Fibroblast of the aortic adventitia (primary cell): ENCODE results near the gene MTFR1L. TPM values are rescaled to one million over a fixed set of nuclear protein-coding genes. Genes with fewer than 3 reads are reported as not detected.

Experiments
- DNase-seq: peaks from one replicate; pipeline ENCODE4 v3.0.0-alpha.2; 2010; ENCODE audit warnings: low read depth
- H3K4me3 ChIP-seq: 2 replicates; pipeline ENCODE4 v1.5.1; 2011; ENCODE audit warnings: low read depth, mild to moderate bottlenecking, control low read depth, low read length, moderate library complexity
- total RNA-seq: library from RNA; depleted of rRNA; stranded (reverse); fragments of >200 nt; gene quantifications from 2 replicates; pipeline ENCODE4 v1.2.3, GENCODE V29; 2012; ENCODE audit warnings: low replicate concordance
- TF ChIP-seq, protein P1 (sequence below): IDR thresholded peaks from 2 replicates; pipeline ENCODE4 v1.5.1; 2011; ENCODE audit warnings: mild to moderate bottlenecking, low read length, control low read depth, inconsistent platforms; ENCODE audit not compliant: insufficient read depth

The MTFR1L gene
- total RNA-seq, 1 donor: 44.6 TPM

DNA sequence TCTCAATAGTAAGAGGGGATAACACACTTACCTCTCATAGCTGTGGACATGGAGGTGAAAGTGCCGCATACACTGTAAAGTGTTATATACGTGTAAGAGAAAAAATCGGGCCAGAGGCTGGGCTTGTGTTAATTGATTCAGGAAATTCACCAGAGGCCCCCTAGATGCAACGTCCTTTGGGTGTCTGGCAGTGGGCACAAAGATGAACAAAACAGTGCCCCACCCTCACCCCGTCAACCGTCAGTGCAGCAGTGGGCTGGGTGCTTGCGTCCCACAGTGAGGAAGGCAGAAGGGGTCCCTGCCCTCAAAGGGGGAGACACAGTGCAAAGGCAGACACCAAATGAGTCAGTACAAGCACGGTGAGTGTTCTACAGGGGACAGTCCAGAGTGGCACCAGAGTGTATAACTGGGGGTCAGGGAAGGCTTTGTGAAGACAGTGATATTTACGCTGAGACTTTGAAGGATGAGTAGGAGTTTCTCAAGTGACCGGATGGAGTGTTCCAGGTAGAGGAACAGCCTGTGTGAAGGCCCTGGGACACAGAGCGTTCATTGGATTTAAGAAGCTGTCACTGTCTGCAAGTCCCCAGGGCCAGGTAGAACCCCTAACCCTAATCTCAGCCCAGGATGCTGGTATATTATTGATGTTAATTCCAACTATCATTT, 6.6 kb upstream of the MTFR1L start:
- H3K4me3 ChIP-seq: no peak overlapping the region
- no peak for DNase-seq
- TF ChIP-seq, protein P1, sequence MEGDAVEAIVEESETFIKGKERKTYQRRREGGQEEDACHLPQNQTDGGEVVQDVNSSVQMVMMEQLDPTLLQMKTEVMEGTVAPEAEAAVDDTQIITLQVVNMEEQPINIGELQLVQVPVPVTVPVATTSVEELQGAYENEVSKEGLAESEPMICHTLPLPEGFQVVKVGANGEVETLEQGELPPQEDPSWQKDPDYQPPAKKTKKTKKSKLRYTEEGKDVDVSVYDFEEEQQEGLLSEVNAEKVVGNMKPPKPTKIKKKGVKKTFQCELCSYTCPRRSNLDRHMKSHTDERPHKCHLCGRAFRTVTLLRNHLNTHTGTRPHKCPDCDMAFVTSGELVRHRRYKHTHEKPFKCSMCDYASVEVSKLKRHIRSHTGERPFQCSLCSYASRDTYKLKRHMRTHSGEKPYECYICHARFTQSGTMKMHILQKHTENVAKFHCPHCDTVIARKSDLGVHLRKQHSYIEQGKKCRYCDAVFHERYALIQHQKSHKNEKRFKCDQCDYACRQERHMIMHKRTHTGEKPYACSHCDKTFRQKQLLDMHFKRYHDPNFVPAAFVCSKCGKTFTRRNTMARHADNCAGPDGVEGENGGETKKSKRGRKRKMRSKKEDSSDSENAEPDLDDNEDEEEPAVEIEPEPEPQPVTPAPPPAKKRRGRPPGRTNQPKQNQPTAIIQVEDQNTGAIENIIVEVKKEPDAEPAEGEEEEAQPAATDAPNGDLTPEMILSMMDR: no peak

DNA sequence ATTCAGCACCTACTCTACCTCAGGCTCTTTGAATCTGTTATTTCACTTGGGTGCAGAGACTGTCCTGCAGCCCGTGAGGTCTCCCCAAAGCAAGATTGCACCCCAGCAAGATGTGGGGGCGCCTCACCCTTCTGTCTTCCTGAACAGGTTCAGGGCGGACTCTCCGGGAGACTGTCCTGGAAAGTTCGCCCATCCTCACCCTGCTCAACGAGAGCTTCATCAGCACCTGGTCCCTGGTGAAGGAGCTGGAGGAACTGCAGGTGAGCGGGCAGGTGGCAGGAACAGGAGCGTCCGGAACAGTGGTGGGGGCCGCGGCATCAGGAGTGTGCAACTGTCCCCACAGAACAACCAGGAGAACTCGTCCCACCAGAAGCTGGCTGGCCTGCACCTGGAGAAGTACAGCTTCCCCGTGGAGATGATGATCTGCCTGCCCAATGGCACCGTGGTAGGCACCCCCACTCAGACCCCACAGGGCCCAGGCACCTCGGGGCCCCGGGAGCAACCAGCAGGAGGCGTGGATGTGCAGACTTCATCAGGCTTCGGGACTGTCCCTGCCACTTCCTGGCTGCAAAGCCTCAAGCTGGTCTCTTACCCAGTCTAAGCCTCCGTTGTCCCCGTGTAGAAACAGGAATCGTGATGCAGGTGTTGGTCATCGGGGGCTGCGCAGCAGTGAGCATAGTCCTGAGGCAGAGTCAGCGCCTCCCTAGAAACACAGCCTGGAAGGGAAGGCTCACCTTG, 5.9 kb upstream of the MTFR1L start:
- TF ChIP-seq, protein P1: no peak

DNA sequence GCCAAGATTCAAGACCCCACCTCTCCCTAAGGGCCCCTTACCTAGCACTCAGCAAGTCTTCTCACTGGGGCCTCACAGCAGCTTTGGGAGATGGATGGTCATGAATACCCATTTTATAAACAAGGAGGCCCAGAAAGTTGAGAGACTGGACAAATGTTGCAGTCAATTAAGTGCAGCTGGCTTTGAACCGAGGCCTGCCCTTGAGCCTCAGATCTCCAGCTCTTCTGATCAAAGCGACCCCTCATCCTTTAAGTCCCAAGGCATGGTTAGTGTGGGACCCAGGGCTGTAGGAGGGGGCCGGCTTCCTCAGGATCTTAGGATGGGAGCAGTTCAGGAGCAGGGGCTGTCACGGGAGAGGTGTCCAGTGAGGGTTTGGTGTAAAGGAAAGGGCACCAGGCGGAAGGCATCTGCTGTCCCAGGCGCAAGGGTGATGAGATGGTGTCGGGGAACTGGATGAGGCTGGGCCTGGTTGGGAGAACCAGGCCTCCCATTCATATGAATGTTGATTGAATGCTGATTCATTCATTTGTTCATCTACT, 5.1 kb upstream of the MTFR1L start:
- DNase-seq: no peak
- H3K4me3 ChIP-seq: no peak overlapping the region
- TF ChIP-seq, protein P1: no peak

More for the DNA sequence above, 5.9 kb upstream of the MTFR1L start:
- DNase-seq: no peak
- H3K4me3 ChIP-seq: no peak overlapping the region

DNA sequence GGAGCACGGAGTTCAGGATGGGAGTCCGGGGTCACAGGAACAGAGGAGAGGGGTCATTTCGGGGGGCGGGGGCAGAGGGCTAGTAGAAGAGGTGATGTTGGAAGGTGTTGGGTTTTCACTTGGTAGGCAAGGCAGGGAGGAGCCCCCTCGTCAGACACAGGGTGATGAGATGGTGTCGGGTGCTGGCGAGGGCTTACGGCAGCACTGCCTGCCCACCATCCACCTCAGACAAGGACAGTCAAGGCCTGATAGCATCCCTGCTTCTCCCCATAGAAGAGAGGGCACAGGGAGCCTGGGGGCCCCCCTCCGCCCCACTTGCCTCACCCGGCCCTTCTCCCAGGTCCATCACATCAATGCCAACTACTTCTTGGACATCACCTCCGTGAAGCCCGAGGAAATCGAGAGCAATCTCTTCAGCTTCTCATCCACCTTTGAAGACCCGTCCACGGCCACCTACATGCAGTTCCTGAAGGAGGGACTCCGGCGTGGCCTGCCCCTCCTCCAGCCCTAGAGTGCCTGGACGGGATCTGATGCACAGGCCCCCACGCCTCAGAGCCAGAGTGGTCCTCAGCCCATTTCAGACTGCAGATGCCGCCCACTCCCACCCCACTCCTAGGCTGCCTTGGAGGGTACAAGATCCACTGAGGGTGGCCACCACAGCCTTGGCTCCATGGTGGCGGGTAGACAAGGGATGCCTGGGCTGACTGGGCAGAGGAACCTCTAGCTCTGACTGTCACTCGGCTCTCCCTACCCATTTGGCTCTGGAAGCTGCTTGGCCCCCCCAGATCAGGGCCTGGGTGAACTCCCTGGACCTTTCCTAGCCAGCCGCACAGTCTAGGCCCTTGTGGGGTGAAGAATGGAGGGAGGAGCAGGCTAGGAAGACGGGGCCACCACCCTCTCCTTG, 4.3 kb upstream of the MTFR1L start:
- no peak for DNase-seq
- TF ChIP-seq, protein P1: no peak
- H3K4me3 ChIP-seq: no peak overlapping the region

DNA sequence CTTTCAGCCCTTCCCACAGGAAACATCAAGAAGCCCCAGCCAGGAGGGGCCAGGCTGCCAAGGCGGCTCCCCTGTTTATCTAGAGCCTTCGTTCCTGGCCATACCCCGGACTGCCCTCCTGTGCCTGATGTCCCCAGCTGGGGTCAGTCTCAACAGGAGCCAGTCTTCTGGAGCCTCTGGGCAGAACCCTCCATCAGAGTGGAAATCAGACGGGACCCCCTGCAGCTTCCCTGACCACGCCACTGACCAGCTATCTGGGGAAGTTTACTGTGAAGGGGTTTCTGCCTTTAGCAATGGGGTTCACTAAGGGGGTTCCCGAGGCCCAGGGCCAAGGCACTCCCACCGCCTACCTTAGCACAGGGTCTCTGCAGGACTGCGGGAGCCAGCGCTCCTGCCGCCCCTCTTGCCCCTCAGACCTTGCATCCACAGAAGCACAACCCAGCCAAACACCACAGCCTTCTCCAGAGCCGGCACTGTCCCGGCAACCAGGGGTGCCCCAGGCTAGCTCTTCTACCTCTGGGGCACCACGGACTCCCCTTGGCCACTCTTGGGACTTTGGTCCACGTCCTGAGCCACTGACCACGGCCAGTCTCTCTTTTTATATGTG, 3.5 kb upstream of the MTFR1L start:
- DNase-seq: no peak
- TF ChIP-seq, protein P1: no peak
- no peak overlapping the region for H3K4me3 ChIP-seq

DNA sequence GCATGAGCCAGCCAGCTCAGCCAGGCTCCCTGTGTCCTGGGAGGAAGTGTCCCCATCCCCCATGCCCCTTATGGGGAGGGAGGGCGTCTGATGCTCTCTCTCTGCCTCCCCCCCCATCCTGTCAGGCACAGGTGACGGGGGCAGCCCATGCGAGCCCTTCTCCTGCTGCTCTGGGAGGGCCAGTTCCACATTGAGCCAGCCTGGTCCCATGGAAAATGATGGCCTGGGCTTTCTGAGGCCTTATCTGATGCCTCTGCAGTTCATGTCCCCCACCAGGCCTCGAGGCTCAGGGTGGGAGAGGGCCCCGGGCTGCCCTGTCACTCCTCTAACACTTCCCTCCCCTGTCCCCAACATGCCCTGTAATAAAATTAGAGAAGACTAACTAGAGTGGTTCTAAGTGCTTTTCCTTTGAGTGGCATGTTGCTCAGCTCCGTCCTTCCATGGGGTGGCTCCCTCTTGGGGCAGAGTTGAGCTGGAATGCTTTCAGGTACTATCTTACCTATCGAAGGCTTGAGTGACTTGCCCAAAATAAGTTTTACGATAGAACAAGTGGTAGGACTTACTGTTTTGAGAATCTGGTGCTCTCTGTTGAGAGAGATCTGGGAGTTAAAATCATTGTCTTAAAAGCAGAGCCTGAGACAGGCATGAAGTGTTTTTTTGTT, 1.8 kb upstream of the MTFR1L start:
- TF ChIP-seq, protein P1: no peak
- H3K4me3 ChIP-seq: no peak overlapping the region
- no peak for DNase-seq
